ENCODE results near the gene ADAM19. TPM values are rescaled to one million over a fixed set of nuclear protein-coding genes. Genes with fewer than 3 reads are reported as not detected.

ADAM19 gene
- total RNA-seq, 1 donor from 2014 or later = 97.1 TPM

DNA sequence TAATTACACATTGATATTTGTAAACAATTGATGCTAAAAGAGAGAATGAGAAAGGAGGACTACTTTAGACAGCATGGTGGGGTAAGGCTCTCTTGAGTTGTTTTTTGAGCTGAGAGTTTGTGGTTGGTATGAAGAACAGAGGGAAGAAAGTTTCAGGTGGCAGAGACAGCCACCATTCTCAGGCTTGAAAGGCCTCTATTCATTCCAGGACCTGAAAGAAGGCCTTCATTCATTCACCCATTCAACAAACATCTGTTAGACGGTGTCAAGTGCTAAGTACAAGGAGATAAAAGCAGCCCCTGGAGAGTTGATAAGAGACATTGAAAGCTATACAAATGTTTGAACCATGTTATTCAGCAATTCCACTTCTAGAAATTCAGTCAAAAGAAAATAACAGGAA, 21.7 kb upstream of the ADAM19 start:
- DNase-seq (ENCODE audit: low spot score) = no peak
- intact Hi-C loops (cut with DNase I) = no loop called here

DNA sequence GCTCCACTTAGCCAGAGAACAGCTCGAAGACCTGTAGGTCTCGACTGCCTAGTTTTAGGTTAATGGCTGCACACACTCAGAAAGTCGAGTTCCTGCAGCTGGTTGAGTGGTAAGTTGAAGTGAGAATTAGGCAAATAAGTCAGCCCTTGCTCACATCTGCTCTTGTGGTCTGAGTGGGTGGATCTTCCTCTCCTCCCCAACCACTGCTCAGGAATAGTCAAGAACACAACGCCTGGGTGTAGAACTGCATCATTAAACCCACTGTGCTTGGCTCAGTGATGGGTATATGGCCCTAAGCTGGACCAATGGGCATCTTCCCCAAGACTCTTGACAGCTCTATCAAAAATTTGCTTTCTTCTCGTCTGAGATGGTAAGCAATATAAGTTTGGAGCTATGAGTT, 20.9 kb upstream of the ADAM19 start:
- intact Hi-C loops (cut with DNase I) = no loop called here
- DNase-seq (ENCODE audit: low spot score) = no peak

DNA sequence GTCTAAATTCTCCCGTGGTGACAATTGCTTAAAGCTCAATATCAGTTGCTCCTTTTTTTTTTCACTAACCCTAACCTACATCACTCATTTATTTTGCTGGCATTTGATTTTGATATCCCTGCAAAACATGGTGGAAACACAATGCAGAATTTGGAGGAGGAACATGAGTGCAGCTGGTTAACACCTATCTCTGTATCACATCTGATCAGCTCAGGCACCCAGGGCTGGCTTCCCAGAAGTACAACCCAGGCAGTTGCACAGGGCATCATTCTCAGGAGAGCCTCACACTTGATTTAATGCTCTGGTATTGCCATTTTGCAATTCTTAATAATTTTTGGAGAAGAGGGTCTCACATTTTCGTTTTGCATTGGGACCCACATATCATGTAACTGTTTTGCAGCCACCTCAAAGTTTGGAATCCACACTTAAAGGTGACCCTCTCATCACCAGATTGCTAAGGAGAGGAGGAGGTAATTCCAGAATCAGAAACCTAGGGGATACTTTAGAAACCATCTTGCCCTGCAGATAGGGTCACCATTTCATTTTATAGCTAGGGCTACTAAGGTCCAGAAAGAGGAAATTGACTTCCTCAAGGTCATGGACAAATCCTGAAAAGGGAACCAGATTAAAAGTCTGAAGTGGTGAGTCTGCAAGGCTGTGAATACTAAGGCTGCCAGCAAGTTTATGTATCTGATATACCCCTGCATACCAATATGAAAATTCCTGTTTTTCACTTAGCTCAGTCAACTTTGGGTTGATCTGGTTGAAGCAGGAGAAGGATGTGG, 19.3 kb upstream of the ADAM19 start:
- DNase-seq (ENCODE audit: low spot score) = no peak
- intact Hi-C loops (cut with DNase I) = no loop called here

DNA sequence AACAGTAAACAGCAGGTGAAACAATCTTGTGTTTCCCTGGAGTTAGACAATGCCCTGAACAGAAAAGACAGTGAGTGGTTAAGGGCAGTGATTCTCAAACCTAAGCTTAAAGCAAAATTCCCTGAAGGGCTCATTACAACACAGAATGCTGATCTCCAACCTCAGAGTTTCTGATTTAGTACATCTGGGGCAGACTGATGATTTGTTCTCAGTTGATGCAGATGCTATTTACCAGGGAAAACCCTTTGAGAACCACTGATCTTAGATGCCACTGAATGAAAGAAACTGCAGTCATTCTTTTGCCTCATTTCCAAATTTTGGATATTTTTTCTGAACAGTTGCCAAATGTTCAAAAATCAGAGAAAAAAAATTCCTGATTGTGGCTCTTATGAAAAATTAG, 18.7 kb upstream of the ADAM19 start:
- no peak for DNase-seq (ENCODE audit: low spot score)
- intact Hi-C loops (cut with DNase I) = no loop called here

DNA sequence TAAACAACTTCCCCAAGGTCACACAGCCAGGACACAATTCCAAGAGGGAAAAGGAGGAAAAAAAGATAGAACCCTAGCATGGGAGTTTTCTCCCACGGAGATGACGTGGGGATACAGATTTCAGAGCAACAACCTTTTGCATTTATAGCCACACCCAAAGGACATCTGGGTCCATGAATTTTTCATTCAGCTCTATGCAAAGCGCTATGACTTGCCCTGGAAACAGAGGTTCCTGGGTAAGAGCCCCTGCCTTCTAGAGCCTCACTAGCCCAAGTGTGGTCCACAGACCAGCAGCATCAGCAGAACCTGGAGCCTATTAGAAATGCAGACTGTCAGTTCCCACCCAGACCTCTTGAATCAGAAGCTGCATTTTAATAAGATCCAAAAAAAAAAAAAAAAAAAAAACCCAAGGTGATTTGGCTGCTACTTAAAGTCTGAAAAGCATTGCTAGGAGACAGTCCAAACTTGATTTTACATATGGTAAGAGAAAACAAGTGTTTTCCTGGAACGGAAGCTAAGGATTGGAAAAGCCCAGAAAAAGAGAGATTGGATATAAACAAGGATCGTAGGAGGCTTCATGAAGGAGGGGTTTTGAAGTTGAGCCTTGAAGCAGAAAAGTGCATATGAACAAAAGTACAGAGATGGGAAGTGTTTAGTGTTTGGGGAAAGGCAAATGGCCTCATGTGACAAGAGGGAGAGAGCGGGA, 17.6 kb upstream of the ADAM19 start:
- intact Hi-C loops (cut with DNase I) = no loop called here
- no peak for DNase-seq (ENCODE audit: low spot score)

DNA sequence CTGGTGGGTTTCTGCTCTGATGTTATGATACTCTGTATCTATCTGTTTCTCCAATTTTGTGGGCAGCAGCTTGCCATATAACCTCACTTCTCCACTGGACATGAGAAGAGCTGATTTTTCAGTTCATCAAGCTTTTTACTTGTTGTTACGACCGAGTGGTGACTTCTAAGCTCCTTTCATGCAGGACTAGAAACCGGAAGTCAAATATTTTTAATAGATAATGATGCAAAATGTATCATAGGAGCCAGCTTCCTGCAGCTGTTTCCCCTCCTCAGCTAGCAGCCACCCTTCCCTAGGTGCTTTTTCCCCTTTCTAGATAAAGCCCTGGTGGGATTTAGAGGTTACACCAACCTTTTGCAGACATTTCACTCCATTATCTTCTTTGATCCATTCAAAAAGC, 17.0 kb upstream of the ADAM19 start:
- intact Hi-C loops (cut with DNase I) = no loop called here

DNA sequence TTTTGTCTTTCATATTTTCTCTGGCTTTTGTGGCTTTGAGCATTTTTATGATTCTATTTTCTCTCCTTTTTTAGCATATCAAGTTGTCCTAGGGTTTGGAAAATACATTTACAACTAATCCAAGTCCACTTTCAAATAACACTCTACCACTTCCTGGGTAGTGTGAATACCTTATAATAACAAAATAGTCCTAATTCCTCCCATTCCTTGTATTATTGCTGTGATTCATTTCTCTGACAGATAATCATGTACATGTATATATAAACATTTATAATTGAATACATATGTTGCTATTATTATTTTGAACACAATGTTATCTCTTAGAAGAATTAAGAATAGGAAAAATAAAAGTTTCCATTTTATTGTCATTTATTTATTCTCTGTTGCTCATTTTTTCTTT, 14.9 kb upstream of the ADAM19 start:
- intact Hi-C loops (cut with DNase I) = no loop called here
- DNase-seq (ENCODE audit: low spot score) = no peak

More for the DNA sequence above, 17.0 kb upstream of the ADAM19 start:
- no peak for DNase-seq (ENCODE audit: low spot score)

DNA sequence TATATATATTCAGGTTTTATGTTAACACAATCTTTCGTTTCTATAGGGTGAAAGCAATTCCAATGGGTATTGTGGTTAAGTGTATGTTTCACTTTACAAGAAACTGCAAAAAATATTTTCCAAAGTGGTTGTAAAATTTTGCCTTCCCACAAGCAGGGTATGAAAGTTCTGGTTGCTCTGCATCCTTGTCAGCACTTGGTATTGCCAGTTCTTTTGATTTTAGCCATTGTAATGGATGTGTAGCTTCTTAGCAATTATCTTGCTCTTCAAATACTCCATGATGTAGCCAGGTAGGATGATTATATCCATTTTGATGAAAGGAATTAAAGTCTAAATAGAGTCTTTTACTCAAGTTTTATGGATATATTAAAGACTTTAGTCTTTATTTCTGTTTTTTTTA, 9.1 kb upstream of the ADAM19 start:
- intact Hi-C loops (cut with DNase I) = loop anchor here (10.0 kb wide), 1 partner anchor 130 kb away; no protein-coding TSS in a partner anchor
- DNase-seq (ENCODE audit: low spot score) = no peak

DNA sequence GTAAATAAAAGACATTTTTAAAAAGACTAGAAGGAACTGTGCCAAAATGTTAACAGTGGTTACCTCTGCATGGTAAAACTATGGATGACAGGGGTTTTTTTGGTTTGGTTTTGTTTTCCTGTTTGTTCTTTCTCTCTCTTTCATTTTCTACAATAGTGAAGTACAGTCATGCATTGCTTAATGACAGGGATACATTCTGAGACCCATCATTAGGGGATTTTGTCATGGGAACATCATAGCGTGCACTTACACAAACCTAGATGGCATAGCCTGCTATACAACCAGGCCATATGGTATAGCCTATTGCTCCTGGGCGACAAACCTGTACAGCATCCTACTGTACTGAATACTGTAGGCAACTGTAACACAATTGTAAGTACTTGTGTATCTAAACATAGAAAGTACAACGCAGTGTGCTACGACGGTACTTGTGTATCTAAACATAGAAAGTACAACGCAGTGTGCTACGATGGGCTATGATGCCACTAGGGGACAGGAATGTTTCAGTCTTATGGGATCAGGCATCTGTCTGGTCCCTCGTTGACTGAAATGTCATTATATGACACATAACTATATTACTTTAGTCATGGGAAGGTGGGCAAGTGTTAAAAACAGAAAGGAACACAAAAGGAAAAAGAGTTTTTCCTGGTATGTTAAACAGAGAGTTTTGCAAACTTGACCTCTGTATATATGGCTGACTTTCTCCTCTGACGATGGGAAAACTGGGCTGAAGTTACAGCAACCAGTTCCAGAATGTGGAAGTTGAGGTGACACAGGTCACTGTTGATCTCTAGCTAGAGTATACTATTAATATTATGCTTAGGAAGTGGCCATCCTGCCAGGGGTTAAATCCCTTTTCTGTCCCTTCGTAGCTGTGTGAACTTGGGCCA, 7.4 kb upstream of the ADAM19 start:
- intact Hi-C loops (cut with DNase I) = loop anchor here (10.0 kb wide), 1 partner anchor 132 kb away; no protein-coding TSS in a partner anchor
- no peak for DNase-seq (ENCODE audit: low spot score)

DNA sequence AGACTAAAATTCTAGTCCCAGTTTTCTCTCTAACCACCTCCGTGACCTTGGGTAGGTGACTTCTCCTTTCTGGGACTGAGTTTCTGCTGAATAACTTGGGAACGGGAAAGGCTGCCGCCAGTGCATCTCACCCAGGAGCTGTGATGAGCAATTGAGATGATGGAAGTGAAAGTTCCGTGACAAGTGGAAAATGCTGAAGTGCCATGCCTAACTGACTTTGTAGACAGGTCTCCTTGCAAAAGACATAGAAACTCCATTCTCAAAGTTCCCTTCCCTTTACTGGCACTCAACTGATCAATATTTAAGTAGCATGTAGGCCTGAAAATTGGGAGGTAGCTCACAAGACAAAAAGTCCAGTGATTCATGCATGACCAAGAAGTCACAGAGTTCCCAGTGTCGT, 6.3 kb upstream of the ADAM19 start:
- no peak for DNase-seq (ENCODE audit: low spot score)
- intact Hi-C loops (cut with DNase I) = loop anchor here (10.0 kb wide), 1 partner anchor 133 kb away; no protein-coding TSS in a partner anchor

DNA sequence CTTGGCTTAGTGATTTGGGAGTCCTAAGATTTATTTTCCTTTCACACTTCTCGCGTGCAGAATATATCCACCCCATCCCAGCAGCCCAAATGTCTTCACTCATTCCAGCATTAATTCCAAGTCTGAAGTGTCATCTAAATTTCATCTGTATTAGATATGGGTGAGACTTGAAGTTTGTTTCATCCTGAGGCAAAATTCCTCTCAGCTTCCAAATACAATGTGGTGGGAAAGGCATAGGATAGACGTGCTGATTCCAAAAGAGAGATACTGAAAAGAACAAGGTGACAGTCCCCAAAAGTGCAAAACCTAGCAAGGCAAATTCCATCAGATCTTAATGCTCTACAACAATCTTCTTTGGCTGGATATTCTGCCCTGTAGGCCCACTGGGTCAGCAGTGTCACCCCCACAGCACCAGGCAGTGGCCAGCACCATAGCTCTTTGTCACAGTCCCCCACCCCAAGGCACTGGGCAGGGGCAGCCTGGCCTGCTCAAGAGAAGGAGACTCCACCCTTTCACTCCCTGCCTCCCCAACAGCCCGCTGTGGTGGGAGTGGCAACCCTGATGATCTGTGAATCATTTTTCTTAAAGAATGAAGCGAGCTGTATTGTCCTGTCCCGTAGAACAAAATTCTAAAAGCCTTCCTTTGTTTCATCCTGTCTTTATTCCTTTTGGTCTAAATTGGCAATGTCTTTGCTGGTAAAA, 2.7 kb upstream of the ADAM19 start:
- intact Hi-C loops (cut with DNase I) = loop anchor here (5.0 to 10.0 kb wide), 2 partner anchors 66 to 193 kb away; no protein-coding TSS in a partner anchor
- no peak for DNase-seq (ENCODE audit: low spot score)

DNA sequence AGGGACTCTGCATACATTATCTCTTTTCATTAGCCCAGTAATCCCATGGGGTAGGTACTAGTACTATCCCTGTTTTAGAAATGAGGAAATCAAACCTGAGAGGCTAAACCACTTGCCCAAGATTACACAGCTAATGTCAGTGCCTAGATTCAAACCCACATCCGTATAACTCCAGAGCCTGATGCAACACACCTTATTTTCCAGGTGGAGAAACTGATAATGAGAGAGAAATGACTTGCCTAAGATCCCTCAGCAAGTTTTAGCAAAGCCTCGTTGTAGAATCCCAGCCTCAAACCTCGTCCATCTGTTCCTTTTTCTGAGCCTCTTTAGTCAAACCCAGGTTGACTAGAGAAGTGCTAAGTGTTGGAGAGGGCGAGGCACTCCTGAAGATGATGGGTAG, 1.1 kb upstream of the ADAM19 start:
- intact Hi-C loops (cut with DNase I) = loop anchor here (5.0 to 10.0 kb wide), 2 partner anchors 64 to 192 kb away; no protein-coding TSS in a partner anchor
- DNase-seq (ENCODE audit: low spot score) = no peak

DNA sequence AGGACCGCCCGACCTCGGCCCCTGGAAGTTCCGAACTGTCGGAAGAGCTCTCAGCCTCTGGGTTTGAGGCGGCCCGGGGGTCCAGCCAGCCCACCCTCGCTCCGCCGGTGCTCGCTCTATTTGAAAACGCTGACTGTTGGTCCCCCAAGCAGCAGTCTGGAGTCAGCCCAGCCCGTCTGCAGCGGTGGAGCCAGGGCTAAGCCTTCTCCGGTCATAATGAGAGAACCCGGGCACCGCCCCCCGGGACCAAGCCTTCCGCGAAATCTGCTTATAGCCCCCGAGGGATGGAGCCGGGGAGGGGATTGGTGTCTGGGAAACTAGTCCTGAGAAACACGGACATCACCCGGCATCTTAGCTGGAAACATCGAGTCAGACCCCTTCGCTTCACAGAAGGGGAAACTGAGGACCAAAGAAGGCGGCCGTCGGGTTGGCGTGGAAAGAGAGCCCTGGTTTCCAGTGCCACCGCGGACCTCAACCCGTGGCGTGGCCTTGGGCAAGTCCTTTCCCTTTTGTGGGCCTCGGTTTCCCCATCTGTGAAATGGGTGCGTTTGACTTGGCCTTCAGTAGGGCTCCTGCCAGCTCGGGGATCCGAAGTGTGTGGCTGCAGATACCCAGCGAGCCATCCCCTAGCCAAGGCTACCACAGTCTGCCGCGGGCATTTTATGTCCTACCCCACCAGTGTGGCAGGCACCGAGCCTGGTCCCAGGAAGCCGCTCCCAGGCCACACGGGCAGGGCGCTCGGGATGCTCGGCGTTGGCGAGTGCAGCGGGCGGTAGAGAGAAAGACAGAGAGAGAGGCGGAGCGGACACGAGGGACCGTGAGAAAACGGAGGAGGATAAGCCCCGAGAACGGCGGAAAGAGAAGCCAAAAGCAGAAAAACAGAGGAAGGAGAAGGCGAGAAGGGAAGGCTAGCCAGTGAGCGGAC, 857 bp downstream of the ADAM19 start:
- DNase-seq (ENCODE audit: low spot score) = peak; percentile 79
- intact Hi-C loops (cut with DNase I) = loop anchor here (5.0 to 10.0 kb wide), 2 partner anchors 62 to 190 kb away; no protein-coding TSS in a partner anchor

DNA sequence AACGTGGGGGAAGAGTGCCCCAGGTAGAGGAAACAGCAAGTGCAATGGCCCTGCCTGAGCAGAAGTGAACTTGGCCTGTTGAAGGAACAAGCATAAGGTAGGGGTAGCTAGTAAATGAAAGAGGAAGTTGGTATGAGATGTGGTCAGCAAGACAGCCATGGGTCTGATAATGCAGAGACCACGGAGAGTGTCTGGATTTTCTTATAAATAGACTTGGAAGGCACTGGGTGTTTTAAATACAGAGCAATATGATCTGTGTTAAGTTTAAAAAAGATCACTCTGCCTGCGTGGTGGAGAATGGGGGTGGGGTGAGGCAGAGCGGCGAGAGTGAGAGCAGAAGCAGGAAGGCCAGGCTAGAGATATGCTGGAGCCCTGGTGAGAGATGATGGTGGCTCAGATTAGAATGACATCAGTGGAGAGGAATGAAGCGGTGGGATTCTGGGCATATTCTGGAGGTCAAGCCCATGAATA, 4.2 kb downstream of the ADAM19 start:
- DNase-seq (ENCODE audit: low spot score) = peak; percentile 81
- intact Hi-C loops (cut with DNase I) = loop anchor here (10.0 kb wide), 1 partner anchor 187 kb away; no protein-coding TSS in a partner anchor

DNA sequence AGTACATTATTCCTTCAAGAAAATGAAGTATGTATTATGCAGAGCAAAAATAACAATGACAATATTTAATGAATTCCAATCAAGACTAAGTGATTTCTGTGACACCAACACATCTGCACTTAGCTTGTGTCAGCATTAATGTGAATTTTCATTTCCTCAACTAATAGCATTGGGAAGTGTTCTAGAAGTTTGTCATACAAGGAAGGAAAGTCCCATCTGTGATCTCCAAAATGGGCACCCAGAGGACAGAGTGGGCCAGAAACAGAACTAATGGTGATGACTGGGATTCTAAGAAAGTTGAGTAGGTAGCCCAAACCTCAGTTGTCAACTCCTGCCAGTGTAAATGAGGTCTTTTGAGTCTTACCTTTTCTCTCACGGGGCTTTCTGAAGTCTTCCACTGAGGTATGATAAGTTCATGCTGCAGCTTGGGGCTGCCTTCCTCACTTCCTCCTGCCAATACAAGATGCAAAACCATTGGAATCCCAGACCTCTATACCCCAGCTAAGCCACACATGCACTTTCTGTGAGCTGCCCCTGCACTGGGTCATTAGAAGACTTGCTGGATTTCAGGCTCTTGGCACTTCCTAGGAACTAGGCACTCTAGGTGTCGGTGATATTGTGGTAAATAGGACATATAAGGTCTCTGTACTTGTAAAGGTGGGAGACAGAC, 4.9 kb downstream of the ADAM19 start:
- intact Hi-C loops (cut with DNase I) = loop anchor here (10.0 kb wide), 1 partner anchor 186 kb away; no protein-coding TSS in a partner anchor
- DNase-seq (ENCODE audit: low spot score) = no peak

DNA sequence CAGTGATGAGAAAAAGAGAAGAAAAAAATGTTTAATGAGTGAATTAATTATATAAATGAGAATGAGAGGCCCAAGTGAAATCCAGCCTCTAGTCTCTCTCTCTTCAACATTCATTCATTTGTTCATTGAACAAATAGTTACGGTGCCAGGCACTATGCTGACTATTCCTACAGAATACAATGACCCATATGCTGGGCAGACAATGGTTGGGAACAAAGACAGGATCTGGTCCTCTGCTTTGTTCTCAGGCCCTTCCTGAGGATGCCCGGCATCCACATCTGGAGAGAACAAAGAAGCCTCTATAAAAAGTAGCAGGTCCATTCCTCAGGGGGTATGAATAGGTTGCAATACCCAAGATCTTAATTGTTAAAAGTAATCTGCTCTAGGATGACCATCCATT, 6.9 kb downstream of the ADAM19 start:
- no peak for DNase-seq (ENCODE audit: low spot score)
- intact Hi-C loops (cut with DNase I) = no loop called here

DNA sequence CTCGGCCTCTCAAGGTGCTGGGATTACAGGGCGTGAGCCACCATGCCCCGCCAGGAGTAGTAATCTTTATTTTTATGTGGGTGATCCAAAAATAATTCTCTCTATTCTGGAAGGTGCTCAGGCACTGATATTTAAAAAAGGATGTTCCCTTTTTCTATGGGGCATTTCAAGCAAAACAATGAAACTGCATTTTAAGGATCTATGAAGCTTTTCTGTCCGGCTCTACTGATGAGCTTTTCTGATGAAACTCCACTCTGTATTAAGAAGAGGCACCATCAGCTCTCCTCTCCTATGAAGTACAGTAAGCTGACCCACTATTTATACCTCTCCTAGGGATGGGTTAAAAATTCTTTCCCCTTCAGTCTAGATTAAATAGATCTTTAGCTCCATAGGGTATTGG, 7.4 kb downstream of the ADAM19 start:
- intact Hi-C loops (cut with DNase I) = no loop called here
- no peak for DNase-seq (ENCODE audit: low spot score)

Measured in cardiac septum (tissue), 1 donor.